H1 (cell line): ENCODE measurements around the gene CAMK2N2. TPM values are rescaled to one million over a fixed set of nuclear protein-coding genes. Genes with fewer than 3 reads are reported as not detected.

Experiments used
- CTCF ChIA-PET: fragments of 300-600 bp; sonication (Branson Sonifier 250); formaldehyde crosslinking; loops from one replicate; lab custom pipeline; 2021; ENCODE audit not compliant: partially characterized antibody; lab: Charles Lee
- POLR2A ChIA-PET: fragments of 300-600 bp; sonication (Branson Sonifier 250); formaldehyde crosslinking; loops from one replicate; lab custom pipeline; 2021; ENCODE audit warnings: inconsistent platforms; ENCODE audit not compliant: partially characterized antibody; lab: Charles Lee
- DNase-seq, 2 experiments: peaks; one replicate each; pipeline versions ENCODE4 v3.0.0 to v3.0.0-alpha.2; 2010 to 2022; ENCODE audit warnings: low spot score in 2 of 2, low read depth in 1 of 2, mixed read lengths in 1 of 2
- FAIRE-seq: peaks from 2 replicates; lab custom pipeline; 2011; peaks lifted over from hg19 to GRCh38; lab: Jason Lieb, UNC
- H2AFZ ChIP-seq: 2 replicates; pipeline ENCODE4 v1.8.1; 2012; ENCODE audit warnings: low read length, inconsistent platforms
- H2AK5ac ChIP-seq: 2 replicates; pipeline ENCODE4 v1.6.1; 2013; ENCODE audit warnings: low read depth, low read length
- H2BK120ac ChIP-seq: replicated peaks from 2 replicates; pipeline ENCODE3; 2013; ENCODE audit warnings: low read depth, low read length, inconsistent platforms
- H2BK12ac ChIP-seq: 2 replicates; pipeline ENCODE4 v1.6.1; 2013; ENCODE audit warnings: low read depth, low read length
- H2BK15ac ChIP-seq: 2 replicates; pipeline ENCODE4 v1.6.1; 2013; ENCODE audit warnings: low read length
- H2BK20ac ChIP-seq: 2 replicates; pipeline ENCODE4 v1.6.1; 2013; ENCODE audit warnings: low read length
- H2BK5ac ChIP-seq: 2 replicates; pipeline ENCODE4 v1.6.1; 2013; ENCODE audit warnings: low read depth, low read length
- H3K14ac ChIP-seq: 2 replicates; pipeline ENCODE4 v1.6.1; 2013; ENCODE audit warnings: inconsistent platforms; ENCODE audit not compliant: insufficient read length
- H3K18ac ChIP-seq: 2 replicates; pipeline ENCODE4 v1.6.1; 2013; ENCODE audit warnings: low read length; ENCODE audit errors: extremely low read depth
- H3K23ac ChIP-seq: 2 replicates; pipeline ENCODE4 v1.6.1; 2013; ENCODE audit warnings: inconsistent platforms; ENCODE audit not compliant: insufficient read length
- H3K23me2 ChIP-seq: 2 replicates; pipeline ENCODE4 v1.6.1; 2013; ENCODE audit warnings: low read depth, low read length
- H3K27ac ChIP-seq: 2 replicates; pipeline ENCODE4 v1.6.1; 2011; ENCODE audit warnings: low read depth, low read length, inconsistent platforms
- H3K27me3 ChIP-seq, 4 experiments: replicated peaks in 1 of 4; 1 replicate in 1 of 4; 2 replicates in 3 of 4; pipeline versions ENCODE4 v1.6.1 to v1.8.1; 2011 to 2013; ENCODE audit warnings: low read length in 3 of 4, mild to moderate bottlenecking in 3 of 4, inconsistent platforms in 2 of 4, mixed read lengths in 2 of 4, moderate library complexity in 1 of 4; ENCODE audit not compliant: control insufficient read depth in 3 of 4, insufficient read depth in 3 of 4; ENCODE audit errors: extremely low read depth in 1 of 4
- H3K36me3 ChIP-seq, 4 experiments: 2 replicates each; pipeline versions ENCODE4 v1.6.1 to v1.8.1; 2011 to 2013; ENCODE audit warnings: mild to moderate bottlenecking in 4 of 4, low read length in 3 of 4, moderate library complexity in 2 of 4, control low read depth in 1 of 4, inconsistent platforms in 1 of 4; ENCODE audit not compliant: insufficient read depth in 4 of 4, control insufficient read depth in 2 of 4
- H3K4ac ChIP-seq: replicated peaks from 2 replicates; pipeline ENCODE3; 2013; ENCODE audit warnings: low read length, low read depth, mixed read lengths, inconsistent platforms; ENCODE audit not compliant: insufficient read length
- H3K4me1 ChIP-seq, 4 experiments: replicated peaks in 1 of 4; 1 replicate in 1 of 4; 2 replicates in 3 of 4; pipeline versions ENCODE4 v1.6.1 to v1.8.1; 2011 to 2013; ENCODE audit warnings: low read length in 3 of 4, inconsistent platforms in 2 of 4, mixed read lengths in 1 of 4; ENCODE audit not compliant: insufficient read depth in 4 of 4, control insufficient read depth in 3 of 4
- H3K4me2 ChIP-seq, 2 experiments: 2 replicates each; pipeline versions ENCODE4 v1.6.1 to v1.8.1; 2011 to 2013; ENCODE audit warnings: low read depth in 2 of 2, low read length in 2 of 2, control low read depth in 1 of 2, inconsistent platforms in 1 of 2, mild to moderate bottlenecking in 1 of 2; ENCODE audit not compliant: insufficient read depth in 1 of 2
- H3K4me3 ChIP-seq, 4 experiments: fragments of 200-600, 300-600 bp in 1 of 4; sonication (generic), shearing (Covaris generic), sonication (Bioruptor Twin) in 1 of 4; 2 replicates each; pipeline versions ENCODE4 v1.5.1 to v1.8.1; 2011 to 2016; ENCODE audit warnings: low read length in 4 of 4, low read depth in 3 of 4, control low read depth in 2 of 4, inconsistent platforms in 2 of 4, mild to moderate bottlenecking in 2 of 4, mixed read lengths in 1 of 4, moderate library complexity in 1 of 4; ENCODE audit not compliant: insufficient read depth in 2 of 4; ENCODE audit errors: extremely low read depth in 1 of 4
- H3K56ac ChIP-seq: replicated peaks from 2 replicates; pipeline ENCODE3; 2013; ENCODE audit warnings: low read depth, mild to moderate bottlenecking, mixed read lengths, low read length, inconsistent platforms; ENCODE audit not compliant: insufficient read length
- H3K79me1 ChIP-seq: 2 replicates; pipeline ENCODE4 v1.6.1; 2013; ENCODE audit warnings: low read depth, low read length, control low read depth
- H3K79me2 ChIP-seq, 2 experiments: 2 replicates each; pipeline versions ENCODE4 v1.6.1 to v1.8.1; 2012 to 2013; ENCODE audit warnings: low read length in 2 of 2, mild to moderate bottlenecking in 2 of 2, inconsistent platforms in 1 of 2; ENCODE audit not compliant: insufficient read depth in 2 of 2, control insufficient read depth in 1 of 2
- H3K9ac ChIP-seq, 4 experiments: replicated peaks in 1 of 4; 1 replicate in 1 of 4; 2 replicates in 3 of 4; pipeline versions ENCODE4 v1.6.1 to v1.8.1; 2011 to 2013; ENCODE audit warnings: low read depth in 3 of 4, low read length in 3 of 4, control low read depth in 2 of 4, mild to moderate bottlenecking in 2 of 4, moderate library complexity in 2 of 4, inconsistent platforms in 1 of 4; ENCODE audit errors: extremely low read depth in 1 of 4
- H3K9me3 ChIP-seq, 2 experiments: 2 replicates each; pipeline versions ENCODE4 v1.6.1 to v1.8.1; 2012 to 2013; ENCODE audit warnings: mild to moderate bottlenecking in 2 of 2, moderate library complexity in 2 of 2, control low read depth in 1 of 2, inconsistent platforms in 1 of 2, low read depth in 1 of 2, low read length in 1 of 2, mixed read lengths in 1 of 2; ENCODE audit not compliant: insufficient read depth in 2 of 2
- H4K20me1 ChIP-seq, 2 experiments: replicated peaks in 1 of 2; 2 replicates each; pipeline versions ENCODE3 to v1.8.1; 2011 to 2013; ENCODE audit warnings: inconsistent platforms in 2 of 2, low read length in 2 of 2, mild to moderate bottlenecking in 1 of 2; ENCODE audit not compliant: insufficient read depth in 2 of 2, control insufficient read depth in 1 of 2
- H4K5ac ChIP-seq: 2 replicates; pipeline ENCODE4 v1.6.1; 2013; ENCODE audit warnings: low read length, low read depth, mixed read lengths, inconsistent platforms; ENCODE audit not compliant: insufficient read length
- H4K8ac ChIP-seq: 2 replicates; pipeline ENCODE4 v1.8.0; 2013; ENCODE audit warnings: mild to moderate bottlenecking, moderate library complexity, low read length, inconsistent platforms; ENCODE audit not compliant: insufficient read depth; ENCODE audit errors: extremely low read depth
- H4K91ac ChIP-seq: replicated peaks from 2 replicates; pipeline ENCODE3; 2013; ENCODE audit warnings: low read length, mixed read lengths, inconsistent platforms; ENCODE audit not compliant: insufficient read length
- ASH2L ChIP-seq: fragments of 200-600, 300-600 bp; sonication (generic); IDR thresholded peaks from one replicate; pipeline ENCODE4 v1.7.1; 2017; ENCODE audit warnings: low read length
- CBX5 ChIP-seq: fragments of 300-800, 300-1000 bp; sonication (generic); IDR thresholded peaks from 2 replicates; pipeline ENCODE4 v1.7.1; 2016; ENCODE audit warnings: antibody characterized with exemption, low read length, low read depth
- RNF2 ChIP-seq: fragments of 200-900, 300-1000 bp; sonication (generic); IDR thresholded peaks from 2 replicates; pipeline ENCODE4 v1.7.1; 2016; ENCODE audit warnings: borderline replicate concordance, low read depth, mild to moderate bottlenecking, antibody characterized with exemption, low read length; ENCODE audit not compliant: poor library complexity, severe bottlenecking; ENCODE audit errors: missing control alignments
- SP4 ChIP-seq: IDR thresholded peaks from 2 replicates; pipeline ENCODE4 v1.6.1; 2012; ENCODE audit warnings: low read length, inconsistent platforms
- WGBS, 2 experiments: shearing (Covaris generic) in 1 of 2; methylation state at CpG; one replicate each; pipeline versions ENCODE4 v1.1.6 to v1.1.7; 2013 to 2015; ENCODE audit warnings: low lambda C conversion rate in 2 of 2, mixed read lengths in 2 of 2, inconsistent platforms in 1 of 2, low coverage in 1 of 2, missing lambda C conversion rate in 1 of 2; ENCODE audit not compliant: insufficient replicate concordance in 2 of 2, insufficient coverage in 1 of 2, insufficient read length in 1 of 2; ENCODE audit errors: extremely low coverage in 1 of 2, missing lambda C conversion rate in 1 of 2; 5-methylcytosine and 5-hydroxymethylcytosine counted together
- polyA plus RNA-seq, 7 experiments: library from polyadenylated mRNA; depleted of rRNA in 3 of 7; stranded (reverse) in 5 of 7; unstranded in 2 of 7; fragments of >200 nt in 5 of 7; fragments of 200-250 nt in 2 of 7; gene quantifications; 1 replicate in 5 of 7; 2 replicates in 1 of 7; 4 replicates in 1 of 7; pipeline versions ENCODE4 v1.2.1 to v1.2.3, GENCODE V29; 2011 to 2013; ENCODE audit warnings: missing spikeins in 2 of 7, mixed read lengths in 2 of 7
- total RNA-seq: library from RNA; stranded (reverse); fragmentation: NEBNext Ultra II Directional; extraction: Animal tissue kit (Norgen Biotek cat#: 25700); gene quantifications from 2 replicates; pipeline ENCODE4 v1.2.1, GENCODE V29; 2021

CAMK2N2 gene
- total and polyA plus RNA-seq, 2 of the 8 experiments (the other 6 are each of a cell fraction or from before 2014, with no cell fraction given) = 4.0 to 17.7 TPM

DNA sequence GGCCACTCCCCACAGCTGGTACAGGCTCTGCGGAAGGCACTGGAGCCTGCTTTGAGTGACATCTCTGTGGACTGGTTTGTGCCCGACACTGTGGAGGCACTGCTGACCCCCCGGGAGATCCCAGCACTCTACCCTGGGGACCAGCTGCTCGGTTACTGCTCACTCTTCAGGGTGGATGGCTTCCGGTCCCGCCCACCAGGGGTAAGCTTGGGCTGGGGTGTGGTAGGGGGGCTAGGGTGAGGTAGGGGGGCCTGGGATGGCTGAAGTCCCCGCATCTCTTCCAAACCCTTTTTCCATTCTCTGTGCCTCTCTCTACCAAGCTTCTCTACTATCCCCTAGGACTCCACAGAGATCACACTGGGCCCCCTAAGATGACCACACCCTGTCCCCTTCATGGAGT, 24.1 kb downstream of the CAMK2N2 start:
- H3K9me3 ChIP-seq = no peaks in the 10 kb centered on the region
- peaks cover 8 to 16% of the 10 kb centered on the region in 2 experiments for H4K20me1 ChIP-seq
- no peak overlapping the region for H3K56ac ChIP-seq
- no peak overlapping the region for H3K4me2 ChIP-seq
- H3K4ac ChIP-seq = no peak overlapping the region
- no peak overlapping the region for H4K8ac ChIP-seq
- H3K27ac ChIP-seq = no peak overlapping the region
- H4K5ac ChIP-seq = no peak overlapping the region
- DNase-seq (no peak), FAIRE-seq (no peak)
- no peak overlapping the region for H2BK20ac ChIP-seq
- H3K14ac ChIP-seq = no peak overlapping the region
- 86% methylated on average over 6 of the region's 7 CpGs; no CpG with 5 or more reads in 1 of the 2 experiments for WGBS, 2 experiments
- no peak overlapping the region for H4K91ac ChIP-seq
- no peak overlapping the region for H2AK5ac ChIP-seq
- TF ChIP-seq RNF2 (no peak), SP4 (no peak), ASH2L (no peak), CBX5 (no peak)
- no peak overlapping the region for H2BK5ac ChIP-seq
- peaks cover 0 to 14% (median 9%) of the 10 kb centered on the region in 4 experiments; a peak in 5 of 7 replicates for H3K27me3 ChIP-seq
- no peak overlapping the region for H3K18ac ChIP-seq
- no peaks in the 10 kb centered on the region; the same call in 1 of the 2 replicates for H3K23me2 ChIP-seq
- H3K9ac ChIP-seq = no peak overlapping the region
- no peak overlapping the region; the same call in 1 of the 2 replicates for H2BK15ac ChIP-seq
- no peak overlapping the region for H2AFZ ChIP-seq
- H3K79me1 ChIP-seq = no peaks in the 10 kb centered on the region
- CTCF ChIA-PET = interaction anchor here (0.6 to 8.9 kb wide), 14 partner anchors 9 to 333 kb away, joined by 3 to 183 read pairs (median 4); partner anchors contain the start of genes CAMK2N2, EEF1AKMT4 and VWA5B2
- H3K4me1 ChIP-seq = peaks cover 0 to 5% (median 1%) of the 10 kb centered on the region in 4 experiments; a peak in 4 of 7 replicates
- H2BK120ac ChIP-seq = no peak overlapping the region
- H3K36me3 ChIP-seq = peaks cover 0 to under 1% (median 0%) of the 10 kb centered on the region in 4 experiments; a peak in 2 of 8 replicates
- H3K23ac ChIP-seq = no peak overlapping the region
- POLR2A ChIA-PET = interaction anchor here (1.0 to 1.7 kb wide), 3 partner anchors 9 to 23 kb away, joined by 5 to 8 read pairs (median 7); partner anchors contain the start of gene EEF1AKMT4
- H3K79me2 ChIP-seq = no peaks in the 10 kb centered on the region
- no peak overlapping the region for H3K4me3 ChIP-seq
- H2BK12ac ChIP-seq = 0 out of 2 replicates have a peak overlapping the region, but pooled peaks have one; percentile 55
